HEK293 (cell line): ENCODE results near the gene MGAT4A.
A peak's percentile ranks its signal among the peaks of the same experiment; 100 is the strongest.

Experiments
- CTCF ChIA-PET: fragments of 350-600 bp; formaldehyde crosslinking; extraction: SDS; loops from one replicate; lab custom pipeline; 2021; ENCODE audit warnings: antibody characterized with exemption; lab: Yijun Ruan, JAX
- POLR2A ChIA-PET: fragments of 300-600 bp; formaldehyde crosslinking; extraction: SDS; loops from one replicate; lab custom pipeline; 2020; ENCODE audit warnings: antibody characterized with exemption, inconsistent platforms; lab: Yijun Ruan, JAX
- H3K27ac ChIP-seq: fragments of 200-500 bp; sonication (Bioruptor generic); 2 replicates; pipeline ENCODE4 v1.5.1; 2014; ENCODE audit warnings: low read depth, low read length, control low read depth, inconsistent platforms; ENCODE audit errors: extremely low read depth
- H3K36me3 ChIP-seq, 2 experiments: fragments of 200-500 bp in 1 of 2; sonication (Bioruptor generic) in 1 of 2; 1 replicate in 1 of 2; 2 replicates in 1 of 2; pipeline ENCODE4 v1.5.1; 2014 to 2017; ENCODE audit warnings: inconsistent platforms in 2 of 2, low read length in 2 of 2; ENCODE audit not compliant: control insufficient read depth in 2 of 2, insufficient read depth in 1 of 2
- H3K4me1 ChIP-seq: fragments of 200-500 bp; sonication (Bioruptor generic); 2 replicates; pipeline ENCODE4 v1.5.1; 2014; ENCODE audit warnings: mild to moderate bottlenecking, low read length, inconsistent platforms; ENCODE audit not compliant: control insufficient read depth, insufficient read depth
- H3K4me3 ChIP-seq: 2 replicates; pipeline ENCODE4 v1.5.1; 2011; ENCODE audit warnings: low read depth, mild to moderate bottlenecking, control low read depth, low read length, moderate library complexity
- H3K9me3 ChIP-seq: fragments of 200-500 bp; sonication (Bioruptor generic); 2 replicates; pipeline ENCODE4 v1.5.1; 2014; ENCODE audit warnings: low read depth, low read length, inconsistent platforms; ENCODE audit not compliant: control insufficient read depth, insufficient read depth
- CTCF ChIP-seq: fragments of 450-650 bp; formaldehyde crosslinking; IDR thresholded peaks from 2 replicates; pipeline ENCODE4 v1.5.1; 2016; ENCODE audit warnings: missing biosample characterization, missing genetic modification characterization
- EGR2 ChIP-seq: fragments of 450-650 bp; formaldehyde crosslinking; IDR thresholded peaks from 2 replicates; pipeline ENCODE4 v1.5.1; 2016; ENCODE audit warnings: low read depth, missing biosample characterization, missing genetic modification characterization
- KLF1 ChIP-seq: fragments of 450-650 bp; formaldehyde crosslinking; IDR thresholded peaks from 2 replicates; pipeline ENCODE4 v1.5.1; 2016; ENCODE audit warnings: missing biosample characterization, missing genetic modification characterization
- KLF10 ChIP-seq: fragments of 450-650 bp; IDR thresholded peaks from 2 replicates; pipeline ENCODE4 v1.5.1; 2018; ENCODE audit warnings: missing biosample characterization, mild to moderate bottlenecking, missing genetic modification characterization
- KLF7 ChIP-seq: fragments of 450-650 bp; formaldehyde crosslinking; IDR thresholded peaks from 2 replicates; pipeline ENCODE4 v1.5.1; 2016; ENCODE audit warnings: missing biosample characterization, missing genetic modification characterization, borderline replicate concordance
- PRDM10 ChIP-seq: fragments of 450-650 bp; formaldehyde crosslinking; IDR thresholded peaks from 2 replicates; pipeline ENCODE4 v1.5.1; 2016; ENCODE audit warnings: missing biosample characterization, missing genetic modification characterization
- WT1 ChIP-seq: fragments of 450-650 bp; formaldehyde crosslinking; IDR thresholded peaks from 2 replicates; pipeline ENCODE4 v1.5.1; 2016; ENCODE audit warnings: missing biosample characterization, missing genetic modification characterization
- ZBTB8A ChIP-seq: fragments of 450-650 bp; formaldehyde crosslinking; IDR thresholded peaks from 2 replicates; pipeline ENCODE4 v1.5.1; 2016; ENCODE audit warnings: missing biosample characterization, missing genetic modification characterization
- ZFP3 ChIP-seq: fragments of 450-650 bp; formaldehyde crosslinking; IDR thresholded peaks from 2 replicates; pipeline ENCODE4 v1.5.1; 2016; ENCODE audit warnings: low read depth, missing biosample characterization, missing genetic modification characterization
- ZFP37 ChIP-seq: fragments of 450-650 bp; formaldehyde crosslinking; IDR thresholded peaks from 2 replicates; pipeline ENCODE4 v1.5.1; 2016; ENCODE audit warnings: missing biosample characterization, missing genetic modification characterization
- ZNF132 ChIP-seq: fragments of 450-650 bp; formaldehyde crosslinking; IDR thresholded peaks from 2 replicates; pipeline ENCODE4 v1.5.1; 2017; ENCODE audit warnings: missing biosample characterization, missing genetic modification characterization, borderline replicate concordance
- ZNF133 ChIP-seq: fragments of 450-650 bp; formaldehyde crosslinking; IDR thresholded peaks from 2 replicates; pipeline ENCODE4 v1.5.1; 2016; ENCODE audit warnings: missing biosample characterization, missing genetic modification characterization
- ZNF2 ChIP-seq: fragments of 450-650 bp; formaldehyde crosslinking; IDR thresholded peaks from 2 replicates; pipeline ENCODE4 v1.5.1; 2016; ENCODE audit warnings: missing biosample characterization, missing genetic modification characterization
- ZNF211 ChIP-seq: fragments of 450-650 bp; formaldehyde crosslinking; IDR thresholded peaks from 2 replicates; pipeline ENCODE4 v1.5.1; 2016; ENCODE audit warnings: low read depth, missing biosample characterization, missing genetic modification characterization
- ZNF280D ChIP-seq: fragments of 450-650 bp; formaldehyde crosslinking; IDR thresholded peaks from 2 replicates; pipeline ENCODE4 v1.5.1; 2016; ENCODE audit warnings: missing biosample characterization, missing genetic modification characterization
- ZNF311 ChIP-seq: fragments of 450-650 bp; formaldehyde crosslinking; IDR thresholded peaks from 2 replicates; pipeline ENCODE4 v1.5.1; 2017; ENCODE audit warnings: missing biosample characterization, missing genetic modification characterization, borderline replicate concordance
- ZNF341 ChIP-seq: fragments of 450-650 bp; formaldehyde crosslinking; IDR thresholded peaks from 2 replicates; pipeline ENCODE4; 2016; ENCODE audit warnings: low read depth, missing biosample characterization, missing genetic modification characterization
- ZNF350 ChIP-seq: fragments of 450-650 bp; formaldehyde crosslinking; IDR thresholded peaks from 2 replicates; pipeline ENCODE4 v1.5.0; 2017; ENCODE audit warnings: missing biosample characterization, mild to moderate bottlenecking, missing genetic modification characterization
- ZNF354C ChIP-seq: fragments of 450-650 bp; formaldehyde crosslinking; IDR thresholded peaks from 2 replicates; pipeline ENCODE4 v1.5.1; 2016; ENCODE audit warnings: missing biosample characterization, missing genetic modification characterization, low read depth, borderline replicate concordance
- ZNF473 ChIP-seq: fragments of 450-650 bp; formaldehyde crosslinking; IDR thresholded peaks from 2 replicates; pipeline ENCODE4 v1.5.1; 2017; ENCODE audit warnings: missing biosample characterization, missing genetic modification characterization
- ZNF521 ChIP-seq: fragments of 450-650 bp; formaldehyde crosslinking; IDR thresholded peaks from 2 replicates; pipeline ENCODE4 v1.5.1; 2017; ENCODE audit warnings: missing biosample characterization, mild to moderate bottlenecking, missing genetic modification characterization
- ZNF555 ChIP-seq: fragments of 450-650 bp; formaldehyde crosslinking; conservative IDR thresholded peaks from 2 replicates; pipeline ENCODE4 v1.5.1; 2017; ENCODE audit warnings: missing biosample characterization, mild to moderate bottlenecking, missing genetic modification characterization, inconsistent platforms
- ZNF560 ChIP-seq: fragments of 450-650 bp; formaldehyde crosslinking; IDR thresholded peaks from 2 replicates; pipeline ENCODE4 v1.5.1; 2017; ENCODE audit warnings: missing biosample characterization, missing genetic modification characterization, borderline replicate concordance
- ZSCAN4 ChIP-seq: fragments of 450-650 bp; formaldehyde crosslinking; IDR thresholded peaks from 2 replicates; pipeline ENCODE4 v1.5.1; 2017; ENCODE audit warnings: missing biosample characterization, missing genetic modification characterization

Gene MGAT4A

GRCh38 chr2:98731894-98732349 lies 990 bp upstream of the MGAT4A start (continued):
- TF ChIP-seq KLF1 (tag by site-specific recombination) (no peak), CTCF (tag by site-specific recombination) (no peak), EGR2 (no peak), ZNF132 (tag by site-specific recombination) (no peak), ZNF211 (tag by site-specific recombination) (no peak), ZNF350 (no peak), ZNF341 (tag by site-specific recombination) (no peak)

- Histone ChIP-seq H3K27ac (peak overlapping the region; percentile 69), H3K9me3 (no peaks in the 10 kb centered on the region), H3K4me3 (peak overlapping the region; percentile 74), H3K36me3 (no peaks in the 10 kb centered on the region), H3K4me1 (peaks cover 34% of the 10 kb centered on the region)
- CTCF ChIA-PET, result interaction anchor here (1.0 kb wide), 1 partner anchor 45 kb away, joined by 3 read pairs; no protein-coding TSS in a partner anchor
- POLR2A ChIA-PET, result interaction anchor here (1.1 kb wide), 1 partner anchor 122 kb away, joined by 5 read pairs; no protein-coding TSS in a partner anchor
- TF ChIP-seq ZNF341 (tag by site-specific recombination) (no peak), ZNF2 (no peak), ZNF560 (tag by site-specific recombination) (no peak), ZNF473 (tag by site-specific recombination) (no peak), ZNF354C (tag by site-specific recombination) (no peak), ZNF133 (tag by site-specific recombination) (no peak), ZBTB8A (no peak), ZFP37 (no peak), ZNF311 (tag by site-specific recombination) (no peak), ZNF521 (no peak), WT1 (tag by site-specific recombination) (no peak), KLF10 (tag by site-specific recombination) (no peak), ZNF555 (no peak), ZSCAN4 (tag by site-specific recombination) (no peak), ZFP3 (tag by site-specific recombination) (no peak), KLF7 (tag by site-specific recombination) (no peak)
Measured at GRCh38 chr2:98730707-98731040, 258 bp downstream of the MGAT4A start.

- H3K36me3 ChIP-seq, result no peaks in the 10 kb centered on the region
- no peaks in the 10 kb centered on the region for H3K9me3 ChIP-seq
- H3K27ac ChIP-seq, result peak overlapping the region; percentile 69
- POLR2A ChIA-PET, result interaction anchor here (1.1 kb wide), 1 partner anchor 121 kb away, joined by 5 read pairs; no protein-coding TSS in a partner anchor
- H3K4me3 ChIP-seq, result peak overlapping the region; percentile 74
- H3K4me1 ChIP-seq, result peaks cover 34% of the 10 kb centered on the region
- CTCF ChIA-PET, result interaction anchor here (1.0 kb wide), 1 partner anchor 44 kb away, joined by 3 read pairs; no protein-coding TSS in a partner anchor
- TF ChIP-seq ZNF521 (no peak), ZNF280D (tag by site-specific recombination) (no peak), PRDM10 (tag by site-specific recombination) (peak; percentile 27; the same call in 1 of the 2 replicates)
Measured at GRCh38 chr2:98730053-98730706, 752 bp downstream of the MGAT4A start.
